CD4-positive, alpha-beta T cell (primary cell): Measurements from ENCODE around the gene ROPN1L. TPM values are rescaled to one million over a fixed set of nuclear protein-coding genes. Genes with fewer than 3 reads are reported as not detected.
A peak's percentile ranks its signal among the peaks of the same experiment; 100 is the strongest.

ENCODE experiments used
- ATAC-seq: fragments of 200-7000 bp; cut with Tn5 transposase; one replicate; pipeline ENCODE4 v1.10.0; 2022; ENCODE audit warnings: mild to moderate bottlenecking; ENCODE audit not compliant: poor library complexity
- CTCF ChIA-PET: fragments of 350-600 bp; sonication (Branson Sonifier 250); formaldehyde crosslinking; loops from one replicate; lab custom pipeline; 2021; ENCODE audit warnings: antibody characterized with exemption, inconsistent platforms; lab: Charles Lee
- POLR2A ChIA-PET: fragments of 350-600 bp; sonication (Branson Sonifier 250); formaldehyde crosslinking; loops from one replicate; lab custom pipeline; 2021; ENCODE audit warnings: antibody characterized with exemption, inconsistent platforms; lab: Charles Lee
- DNase-seq, 14 experiments: peaks; one replicate each; pipeline ENCODE4 v3.0.0-alpha.2; 2013 to 2020; ENCODE audit warnings: mixed read lengths in 2 of 14
- H3K27ac ChIP-seq, 2 donors: one replicate each; pipeline versions ENCODE4 v1.5.1 to v1.7.0; 2013; ENCODE audit warnings: low read length in 2 of 2, low read depth in 1 of 2, mild to moderate bottlenecking in 1 of 2
- H3K27me3 ChIP-seq, 2 experiments: 1 replicate in 1 of 2; 2 replicates in 1 of 2; pipeline versions ENCODE4 v1.6.1 to v1.7.0; 2013; ENCODE audit warnings: low read length in 2 of 2, control low read depth in 1 of 2, mild to moderate bottlenecking in 1 of 2, moderate library complexity in 1 of 2; ENCODE audit not compliant: insufficient read depth in 2 of 2, control insufficient read depth in 1 of 2
- H3K36me3 ChIP-seq: one replicate; pipeline ENCODE4 v1.6.1; 2013; ENCODE audit warnings: low read length, control low read depth; ENCODE audit not compliant: insufficient read depth
- H3K4me1 ChIP-seq: one replicate; pipeline ENCODE4 v1.6.1; 2013; ENCODE audit warnings: low read length, control low read depth; ENCODE audit not compliant: insufficient read depth
- H3K4me3 ChIP-seq: one replicate; pipeline ENCODE4 v1.5.1; 2013; ENCODE audit warnings: mild to moderate bottlenecking, low read length, moderate library complexity
- H3K9me3 ChIP-seq, 2 experiments: 1 replicate in 1 of 2; 2 replicates in 1 of 2; pipeline versions ENCODE4 v1.6.1 to v1.7.0; 2013; ENCODE audit warnings: low read length in 2 of 2, mild to moderate bottlenecking in 2 of 2, control low read depth in 1 of 2, moderate library complexity in 1 of 2; ENCODE audit not compliant: control insufficient read depth in 1 of 2, insufficient read depth in 1 of 2
- H3K27ac Mint-ChIP-seq: one replicate; pipeline ENCODE4 v1.8.0; 2020; ENCODE audit warnings: mixed read lengths
- H3K27me3 Mint-ChIP-seq: one replicate; pipeline ENCODE4 v1.8.0; 2021; ENCODE audit warnings: mixed read lengths
- H3K36me3 Mint-ChIP-seq: one replicate; pipeline ENCODE4 v1.8.0; 2021; ENCODE audit warnings: low read depth, mixed read lengths
- H3K4me1 Mint-ChIP-seq: one replicate; pipeline ENCODE4 v1.8.0; 2021; ENCODE audit warnings: low read depth, mixed read lengths
- H3K4me3 Mint-ChIP-seq: one replicate; pipeline ENCODE4 v1.8.0; 2020; ENCODE audit warnings: mild to moderate bottlenecking, mixed read lengths
- H3K9me3 Mint-ChIP-seq: one replicate; pipeline ENCODE4 v1.8.0; 2020; ENCODE audit warnings: mixed read lengths
- intact Hi-C, 2 experiments: fragments of 100-400 bp; cut with DNase I in 1 of 2; cut with micrococcal nuclease in 1 of 2; formaldehyde crosslinking; loops; one replicate each; pipeline versions ENCODE4 v1.15.1 to v1.9.0; 2023 to 2025; cut with DNase I, micrococcal nuclease
- total RNA-seq, 174 experiments: library from RNA in 2 of 174; stranded (reverse) in 2 of 174; gene quantifications; one replicate each; pipeline ENCODE4 v1.2.3 and lab custom pipeline; 2021 to 2026
- TF ChIP-seq, protein P1 (sequence below): fragments of 200-600 bp; IDR thresholded peaks from one replicate; pipeline ENCODE4 v1.8.0; 2022; ENCODE audit warnings: antibody characterized with exemption, mild to moderate bottlenecking

ROPN1L gene
- total RNA-seq, 2 experiments from 2014 or later, result 0.42 to 0.58 TPM

DNA sequence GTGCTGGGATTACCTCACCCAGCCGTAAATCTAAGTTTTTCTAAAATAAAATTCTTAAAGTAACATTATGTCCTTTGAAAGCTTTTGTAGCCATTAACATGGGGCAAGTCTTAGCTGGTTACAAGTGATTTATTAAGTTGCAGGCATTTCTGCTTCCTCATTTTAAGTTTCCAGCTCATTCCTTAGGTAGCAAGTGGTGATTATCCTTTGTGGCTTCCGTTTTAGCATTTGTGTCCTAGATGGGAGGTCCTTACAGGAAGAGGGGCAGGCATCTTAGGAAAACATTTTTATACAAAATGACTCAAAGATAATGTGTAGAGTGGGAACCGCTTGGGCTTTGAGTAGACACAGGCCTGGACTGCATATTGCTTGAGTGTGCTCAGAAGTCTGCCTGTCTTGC, 35.0 kb upstream of the ROPN1L start:
- H3K9me3 ChIP-seq, result no peaks in the 10 kb centered on the region
- H3K36me3 Mint-ChIP-seq, result peaks cover 98% of the 10 kb centered on the region
- DNase-seq (no peak), ATAC-seq (no peak)
- no peak overlapping the region for H3K4me3 ChIP-seq
- no peaks in the 10 kb centered on the region for H3K27me3 ChIP-seq
- CTCF ChIA-PET, result no interaction called here
- POLR2A ChIA-PET, result no interaction called here
- H3K27me3 Mint-ChIP-seq, result no peaks in the 10 kb centered on the region
- H3K36me3 ChIP-seq, result peaks cover 94% of the 10 kb centered on the region
- no peak overlapping the region for H3K27ac ChIP-seq
- H3K4me1 ChIP-seq, result no peaks in the 10 kb centered on the region
- no peak overlapping the region for H3K27ac Mint-ChIP-seq
- H3K4me1 Mint-ChIP-seq, result peaks cover 8% of the 10 kb centered on the region
- intact Hi-C loops, result no loop called here
- TF ChIP-seq, protein P1, sequence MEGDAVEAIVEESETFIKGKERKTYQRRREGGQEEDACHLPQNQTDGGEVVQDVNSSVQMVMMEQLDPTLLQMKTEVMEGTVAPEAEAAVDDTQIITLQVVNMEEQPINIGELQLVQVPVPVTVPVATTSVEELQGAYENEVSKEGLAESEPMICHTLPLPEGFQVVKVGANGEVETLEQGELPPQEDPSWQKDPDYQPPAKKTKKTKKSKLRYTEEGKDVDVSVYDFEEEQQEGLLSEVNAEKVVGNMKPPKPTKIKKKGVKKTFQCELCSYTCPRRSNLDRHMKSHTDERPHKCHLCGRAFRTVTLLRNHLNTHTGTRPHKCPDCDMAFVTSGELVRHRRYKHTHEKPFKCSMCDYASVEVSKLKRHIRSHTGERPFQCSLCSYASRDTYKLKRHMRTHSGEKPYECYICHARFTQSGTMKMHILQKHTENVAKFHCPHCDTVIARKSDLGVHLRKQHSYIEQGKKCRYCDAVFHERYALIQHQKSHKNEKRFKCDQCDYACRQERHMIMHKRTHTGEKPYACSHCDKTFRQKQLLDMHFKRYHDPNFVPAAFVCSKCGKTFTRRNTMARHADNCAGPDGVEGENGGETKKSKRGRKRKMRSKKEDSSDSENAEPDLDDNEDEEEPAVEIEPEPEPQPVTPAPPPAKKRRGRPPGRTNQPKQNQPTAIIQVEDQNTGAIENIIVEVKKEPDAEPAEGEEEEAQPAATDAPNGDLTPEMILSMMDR, result no peak
- no peak overlapping the region for H3K4me3 Mint-ChIP-seq
- H3K9me3 Mint-ChIP-seq, result no peaks in the 10 kb centered on the region

GRCh38 chr5:10409504-10409903, 32.2 kb upstream of the ROPN1L start:
- no peaks in the 10 kb centered on the region for H3K9me3 Mint-ChIP-seq
- H3K4me1 Mint-ChIP-seq, result peaks cover 8% of the 10 kb centered on the region
- Histone ChIP-seq H3K9me3 (no peaks in the 10 kb centered on the region), H3K36me3 (peaks cover 94% of the 10 kb centered on the region), H3K27me3 (no peaks in the 10 kb centered on the region), H3K4me1 (no peaks in the 10 kb centered on the region), H3K27ac (no peak overlapping the region), H3K4me3 (no peak overlapping the region)
- no peak for DNase-seq
- TF ChIP-seq, protein P1, result no peak
- H3K27ac Mint-ChIP-seq, result peak overlapping the region; percentile 31
- intact Hi-C loops, result no loop called here
- no peaks in the 10 kb centered on the region for H3K27me3 Mint-ChIP-seq
- POLR2A ChIA-PET, result interaction anchor here (0.6 kb wide), 1 partner anchor 10 kb away, joined by 3 read pairs; no protein-coding TSS in a partner anchor
- H3K36me3 Mint-ChIP-seq, result peaks cover 97% of the 10 kb centered on the region
- no peak for ATAC-seq
- H3K4me3 Mint-ChIP-seq, result no peak overlapping the region
- CTCF ChIA-PET, result no interaction called here

- peaks cover 97% of the 10 kb centered on the region for H3K36me3 Mint-ChIP-seq
- ChIA-PET POLR2A (no interaction called here), CTCF (no interaction called here)
- TF ChIP-seq, protein P1, result no peak
- intact Hi-C loops, result no loop called here
- Histone ChIP-seq H3K4me3 (no peak overlapping the region), H3K27ac (no peak overlapping the region), H3K9me3 (no peaks in the 10 kb centered on the region), H3K36me3 (peaks cover 94% of the 10 kb centered on the region), H3K27me3 (no peaks in the 10 kb centered on the region), H3K4me1 (no peaks in the 10 kb centered on the region)
- no peak overlapping the region for H3K4me3 Mint-ChIP-seq
- peaks cover 8% of the 10 kb centered on the region for H3K4me1 Mint-ChIP-seq
- no peak for ATAC-seq
- no peak overlapping the region for H3K27ac Mint-ChIP-seq
- no peaks in the 10 kb centered on the region for H3K27me3 Mint-ChIP-seq
- DNase-seq, result no peak
- no peaks in the 10 kb centered on the region for H3K9me3 Mint-ChIP-seq
Observed at GRCh38 chr5:10410662-10411061, 31.0 kb upstream of the ROPN1L start.
